ENCODE results near the gene RAB38.

RAB38 gene

DNA sequence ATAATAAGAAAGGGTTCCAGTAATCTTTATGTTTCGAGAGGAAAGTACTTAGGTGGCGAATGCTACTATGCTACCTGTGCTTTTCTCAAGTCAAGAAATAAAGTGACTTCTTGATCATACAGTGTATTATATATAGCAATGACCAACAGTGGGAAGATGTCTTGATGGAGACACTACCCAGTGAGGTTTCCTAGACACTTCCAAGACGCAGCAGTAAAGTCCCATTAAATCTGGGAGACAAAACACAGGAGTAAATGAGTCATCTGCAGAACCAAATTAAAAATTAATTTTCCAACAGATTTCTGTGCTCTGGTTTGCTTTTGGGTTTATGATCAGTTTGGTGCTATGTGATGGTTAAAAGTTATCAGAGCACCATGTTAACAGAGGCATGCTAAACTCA is 29.1 kb upstream of the RAB38 start:
- Histone ChIP-seq H3K36me3 (no peaks in the 10 kb centered on the region), H3K27ac (no peak overlapping the region), H3K9me3 (no peaks in the 10 kb centered on the region), H3K4me1 (no peaks in the 10 kb centered on the region), H3K4me3 (no peak overlapping the region), H3K27me3 (no peaks in the 10 kb centered on the region)
- no peak for DNase-seq
- TF ChIP-seq, protein P1, sequence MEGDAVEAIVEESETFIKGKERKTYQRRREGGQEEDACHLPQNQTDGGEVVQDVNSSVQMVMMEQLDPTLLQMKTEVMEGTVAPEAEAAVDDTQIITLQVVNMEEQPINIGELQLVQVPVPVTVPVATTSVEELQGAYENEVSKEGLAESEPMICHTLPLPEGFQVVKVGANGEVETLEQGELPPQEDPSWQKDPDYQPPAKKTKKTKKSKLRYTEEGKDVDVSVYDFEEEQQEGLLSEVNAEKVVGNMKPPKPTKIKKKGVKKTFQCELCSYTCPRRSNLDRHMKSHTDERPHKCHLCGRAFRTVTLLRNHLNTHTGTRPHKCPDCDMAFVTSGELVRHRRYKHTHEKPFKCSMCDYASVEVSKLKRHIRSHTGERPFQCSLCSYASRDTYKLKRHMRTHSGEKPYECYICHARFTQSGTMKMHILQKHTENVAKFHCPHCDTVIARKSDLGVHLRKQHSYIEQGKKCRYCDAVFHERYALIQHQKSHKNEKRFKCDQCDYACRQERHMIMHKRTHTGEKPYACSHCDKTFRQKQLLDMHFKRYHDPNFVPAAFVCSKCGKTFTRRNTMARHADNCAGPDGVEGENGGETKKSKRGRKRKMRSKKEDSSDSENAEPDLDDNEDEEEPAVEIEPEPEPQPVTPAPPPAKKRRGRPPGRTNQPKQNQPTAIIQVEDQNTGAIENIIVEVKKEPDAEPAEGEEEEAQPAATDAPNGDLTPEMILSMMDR (IDR thresholded peaks at IDR 0.05): no peak
- intact Hi-C loops (cut with DNase I; ENCODE audit: low total_unique reads): no loop called here

DNA sequence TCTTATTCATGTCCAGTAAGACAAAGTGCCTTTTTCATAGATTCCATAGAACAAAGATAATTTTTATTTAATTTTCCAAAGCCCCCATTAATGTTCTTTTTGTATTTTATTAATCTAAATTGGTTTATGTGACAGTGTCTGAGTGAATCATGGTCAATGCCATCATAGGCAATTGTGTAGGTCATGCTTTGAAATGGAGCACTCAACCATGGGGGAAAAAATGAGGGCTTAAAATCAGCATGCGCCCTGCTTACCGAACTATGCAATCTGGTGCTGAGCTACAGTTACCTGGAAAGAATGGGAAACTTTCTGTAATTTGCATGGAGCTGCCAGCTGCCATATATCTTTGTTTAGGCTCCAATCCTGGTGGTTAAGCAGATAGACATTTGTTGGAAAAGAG is 28.4 kb upstream of the RAB38 start:
- H3K27me3 ChIP-seq: no peaks in the 10 kb centered on the region
- H3K36me3 ChIP-seq: no peaks in the 10 kb centered on the region

GRCh38 chr11:88202498-88202897 is 27.3 kb upstream of the RAB38 start:
- Histone ChIP-seq H3K9me3 (peaks cover 0 to 5% (median 0%) of the 10 kb centered on the region in 3 donors), H3K36me3 (no peaks in the 10 kb centered on the region), H3K27me3 (no peaks in the 10 kb centered on the region), H3K4me3 (no peak overlapping the region), H3K4me1 (no peaks in the 10 kb centered on the region), H3K27ac (no peak overlapping the region)
- TF ChIP-seq, protein P1 (IDR thresholded peaks at IDR 0.05): no peak
- DNase-seq: no peak
- intact Hi-C loops (cut with DNase I; ENCODE audit: low total_unique reads): no loop called here

More for the DNA sequence above, 28.4 kb upstream of the RAB38 start:
- DNase-seq: no peak
- intact Hi-C loops (cut with DNase I; ENCODE audit: low total_unique reads): no loop called here
- TF ChIP-seq, protein P1 (IDR thresholded peaks at IDR 0.05): no peak
- Histone ChIP-seq H3K9me3 (no peaks in the 10 kb centered on the region), H3K27ac (no peak overlapping the region), H3K4me3 (no peak overlapping the region), H3K4me1 (no peaks in the 10 kb centered on the region)

GRCh38 chr11:88196393-88196792 is 21.1 kb upstream of the RAB38 start:
- DNase-seq: no peak
- Histone ChIP-seq H3K27me3 (no peaks in the 10 kb centered on the region), H3K36me3 (peaks cover 0 to 6% (median 0%) of the 10 kb centered on the region in 3 donors), H3K9me3 (peaks cover 0 to 30% (median 10%) of the 10 kb centered on the region in 3 donors), H3K27ac (no peak overlapping the region), H3K4me1 (no peaks in the 10 kb centered on the region), H3K4me3 (no peak overlapping the region)
- TF ChIP-seq, protein P1 (IDR thresholded peaks at IDR 0.05): no peak
- intact Hi-C loops (cut with DNase I; ENCODE audit: low total_unique reads): no loop called here

DNA sequence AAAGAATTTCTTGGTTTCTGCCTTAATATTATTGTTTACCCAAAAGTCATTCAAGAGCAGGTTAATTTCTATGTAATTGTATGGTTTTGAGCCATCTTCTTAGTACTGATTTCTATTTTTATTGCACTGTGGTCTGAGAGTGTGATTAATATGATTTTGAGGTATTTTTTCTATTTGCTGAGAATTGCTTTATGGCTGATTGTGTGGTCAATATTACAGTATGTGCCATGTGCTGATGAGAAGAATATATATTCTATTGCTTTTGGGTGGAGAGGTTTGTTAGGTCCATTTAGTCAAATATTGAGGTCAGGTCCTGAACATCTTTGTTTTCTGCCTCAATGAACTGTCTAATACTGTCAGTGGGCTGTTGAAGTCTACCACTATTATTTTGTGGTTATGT is 20.7 kb upstream of the RAB38 start:
- H3K27ac ChIP-seq: no peak overlapping the region
- H3K27me3 ChIP-seq: no peaks in the 10 kb centered on the region
- DNase-seq: no peak
- TF ChIP-seq, protein P1 (IDR thresholded peaks at IDR 0.05): no peak
- H3K4me3 ChIP-seq: no peak overlapping the region
- peaks cover 0 to 30% (median 10%) of the 10 kb centered on the region in 3 donors for H3K9me3 ChIP-seq
- no peaks in the 10 kb centered on the region for H3K4me1 ChIP-seq
- H3K36me3 ChIP-seq: peaks cover 0 to 6% (median 0%) of the 10 kb centered on the region in 3 donors
- intact Hi-C loops (cut with DNase I; ENCODE audit: low total_unique reads): no loop called here

DNA sequence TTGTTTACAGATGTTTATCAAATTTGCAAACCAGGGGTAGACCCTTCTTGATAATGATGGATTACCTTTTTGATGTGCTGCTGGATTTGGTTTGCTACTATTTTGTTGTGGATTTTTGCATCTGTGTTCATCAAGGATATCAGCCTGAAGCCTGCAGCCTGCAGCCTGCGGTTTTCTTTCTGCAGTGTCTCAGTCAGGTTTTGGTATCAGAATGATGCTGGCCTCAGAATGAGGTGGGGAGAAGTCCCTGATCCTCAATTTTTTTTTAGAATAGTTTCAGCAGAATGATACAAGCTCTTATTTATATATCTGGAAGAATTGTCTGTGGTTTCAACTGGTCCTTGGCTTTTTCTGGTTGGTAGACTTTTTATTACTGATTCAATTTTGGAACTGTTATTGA is 19.7 kb upstream of the RAB38 start:
- intact Hi-C loops (cut with DNase I; ENCODE audit: low total_unique reads): no loop called here
- Histone ChIP-seq H3K27me3 (no peaks in the 10 kb centered on the region), H3K27ac (no peak overlapping the region), H3K9me3 (peaks cover 0 to 30% (median 10%) of the 10 kb centered on the region in 3 donors), H3K4me3 (no peak overlapping the region), H3K36me3 (peaks cover 0 to 6% (median 0%) of the 10 kb centered on the region in 3 donors), H3K4me1 (no peaks in the 10 kb centered on the region)
- DNase-seq: no peak
- TF ChIP-seq, protein P1 (IDR thresholded peaks at IDR 0.05): no peak

Data from tibial artery (tissue), 4 donors.